Neural cell (in vitro differentiated cells): ENCODE results near the gene PFKP. TPM values are rescaled to one million over a fixed set of nuclear protein-coding genes. Genes with fewer than 3 reads are reported as not detected.

Experiments used
- H2AFZ ChIP-seq: fragments of 200-600, 300-800 bp; sonication (generic), shearing (Covaris generic); 2 replicates; pipeline ENCODE4 v1.6.0; 2014; ENCODE audit warnings: low read depth, mild to moderate bottlenecking, antibody characterized with exemption, low read length, moderate library complexity
- H3F3A ChIP-seq: fragments of 200-600 bp; shearing (Covaris generic); 2 replicates; pipeline ENCODE4 v1.6.1; 2016; ENCODE audit warnings: mild to moderate bottlenecking, moderate library complexity, mixed read lengths, antibody characterized with exemption, low read length; ENCODE audit not compliant: insufficient read depth, poor library complexity, severe bottlenecking
- H3K27ac ChIP-seq: fragments of 200-600, 300-800 bp; sonication (generic), shearing (Covaris generic); 2 replicates; pipeline ENCODE4 v1.5.1; 2014; ENCODE audit warnings: mild to moderate bottlenecking, low read length, moderate library complexity
- H3K27me3 ChIP-seq: fragments of 300-800, 200-600 bp; sonication (generic), shearing (Covaris generic); 2 replicates; pipeline ENCODE4 v1.6.0; 2014; ENCODE audit warnings: mild to moderate bottlenecking, low read depth, low read length, moderate library complexity; ENCODE audit not compliant: insufficient read depth
- H3K36me3 ChIP-seq: fragments of 300-800, 200-600 bp; sonication (generic), shearing (Covaris generic); 2 replicates; pipeline ENCODE4 v1.5.1; 2014; ENCODE audit warnings: mild to moderate bottlenecking, antibody characterized with exemption, low read length, moderate library complexity; ENCODE audit not compliant: insufficient read depth
- H3K4me2 ChIP-seq: fragments of 300-800, 200-600 bp; sonication (generic), shearing (Covaris generic); 2 replicates; pipeline ENCODE4 v1.6.0; 2014; ENCODE audit warnings: mild to moderate bottlenecking, low read length
- H3K4me3 ChIP-seq: fragments of 300-800, 200-600 bp; sonication (generic), shearing (Covaris generic); 2 replicates; pipeline ENCODE4 v1.5.1; 2014; ENCODE audit warnings: mild to moderate bottlenecking, low read length, moderate library complexity
- H3K79me2 ChIP-seq: fragments of 200-600 bp; shearing (Covaris generic); replicated peaks from 2 replicates; pipeline ENCODE4 v1.6.0; 2014; ENCODE audit warnings: mild to moderate bottlenecking, low read length, moderate library complexity; ENCODE audit not compliant: insufficient read depth
- H3K9ac ChIP-seq: fragments of 300-800, 200-600 bp; sonication (generic), shearing (Covaris generic); 2 replicates; pipeline ENCODE4 v1.6.1; 2016; ENCODE audit warnings: mild to moderate bottlenecking, low read length, mixed read lengths
- H3K9me2 ChIP-seq: fragments of 200-600 bp; shearing (Covaris generic); 2 replicates; pipeline ENCODE4 v1.6.1; 2016; ENCODE audit warnings: mild to moderate bottlenecking, low read length, mixed read lengths; ENCODE audit not compliant: insufficient read depth
- H3K9me3 ChIP-seq: fragments of 200-600, 300-800 bp; sonication (generic), shearing (Covaris generic); 2 replicates; pipeline ENCODE4 v1.6.1; 2016; ENCODE audit warnings: mild to moderate bottlenecking, mixed run types, low read length, moderate library complexity, mixed read lengths
- H4K20me1 ChIP-seq: fragments of 200-600 bp; shearing (Covaris generic); 2 replicates; pipeline ENCODE4 v1.6.1; 2016; ENCODE audit warnings: mild to moderate bottlenecking, mixed run types; ENCODE audit not compliant: insufficient read depth
- EP300 ChIP-seq: fragments of 450-650 bp; conservative IDR thresholded peaks from 2 replicates; pipeline ENCODE4 v1.6.1; 2014; ENCODE audit warnings: antibody characterized with exemption, mild to moderate bottlenecking, moderate library complexity; ENCODE audit not compliant: poor library complexity, severe bottlenecking
- EZH2 ChIP-seq: fragments of 200-600, 300-800 bp; shearing (Covaris generic), sonication (generic); IDR thresholded peaks from 2 replicates; pipeline ENCODE4 v1.6.1; 2014; ENCODE audit warnings: antibody characterized with exemption, low read length, borderline replicate concordance, mild to moderate bottlenecking; ENCODE audit not compliant: insufficient read depth, poor library complexity, severe bottlenecking
- MXI1 ChIP-seq: fragments of 450-650 bp; conservative IDR thresholded peaks from 2 replicates; pipeline ENCODE4 v1.6.1; 2014; ENCODE audit warnings: antibody characterized with exemption, mild to moderate bottlenecking; ENCODE audit not compliant: poor library complexity, severe bottlenecking
- POLR2AphosphoS5 ChIP-seq: IDR thresholded peaks from 2 replicates; pipeline ENCODE4 v1.6.1; 2012
- RAD21 ChIP-seq: fragments of 450-650 bp; conservative IDR thresholded peaks from 2 replicates; pipeline ENCODE4 v1.6.1; 2014; ENCODE audit warnings: antibody characterized with exemption, mild to moderate bottlenecking, moderate library complexity
- SMC3 ChIP-seq: fragments of 450-650 bp; conservative IDR thresholded peaks from 2 replicates; pipeline ENCODE4 v1.6.1; 2014; ENCODE audit warnings: antibody characterized with exemption, mild to moderate bottlenecking, moderate library complexity; ENCODE audit not compliant: poor library complexity
- TAF1 ChIP-seq: IDR thresholded peaks from 2 replicates; pipeline ENCODE4 v1.6.1; 2012; ENCODE audit warnings: low read depth
- polyA plus RNA-seq: library from polyadenylated mRNA; depleted of rRNA; stranded (reverse); fragments of >200 nt; gene quantifications from 2 replicates; pipeline ENCODE4 v1.2.3, GENCODE V29; 2014
- TF ChIP-seq, protein P1 (sequence below): IDR thresholded peaks from 2 replicates; pipeline ENCODE4 v1.6.1; 2012; ENCODE audit warnings: borderline replicate concordance
- TF ChIP-seq, protein P2 (sequence below): fragments of 450-650 bp; IDR thresholded peaks from 2 replicates; pipeline ENCODE4 v1.5.1; 2014; ENCODE audit warnings: antibody characterized with exemption, mild to moderate bottlenecking, moderate library complexity; ENCODE audit not compliant: poor library complexity, severe bottlenecking

PFKP gene
- polyA plus RNA-seq, 1 donor from 2014 or later: 27.9 TPM

DNA sequence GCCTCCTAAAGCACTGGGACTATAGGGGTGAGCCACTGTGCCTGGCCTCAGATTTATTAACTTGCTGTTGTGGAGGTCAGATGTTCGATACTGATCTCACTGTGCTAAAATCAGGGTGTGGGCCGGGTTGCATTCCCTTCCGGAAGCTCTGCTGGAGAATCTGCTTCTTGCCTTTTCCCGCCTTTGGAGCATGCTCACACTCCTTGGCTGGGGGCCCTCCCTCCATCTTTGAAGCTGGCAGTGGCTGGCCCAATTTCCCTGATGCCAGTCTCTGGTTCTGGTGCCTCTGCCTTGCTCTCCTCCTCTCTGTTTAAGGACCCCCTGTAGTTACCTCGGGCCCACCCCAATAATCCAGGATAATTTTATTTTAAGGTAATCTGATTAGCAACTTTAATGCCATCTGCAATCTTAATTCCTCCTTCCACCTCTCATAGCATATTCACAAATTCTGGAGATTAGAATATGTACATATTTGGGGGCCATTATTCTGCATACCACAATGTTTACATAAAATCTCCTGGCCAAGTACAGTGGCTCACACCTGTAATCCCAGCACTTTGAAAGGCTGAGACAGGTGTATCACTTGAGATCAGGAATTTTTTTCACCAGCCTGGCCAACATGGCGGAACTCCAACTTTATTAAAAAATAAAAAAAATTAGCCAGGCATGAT lies 113.1 kb downstream of the PFKP start:
- H4K20me1 ChIP-seq: no peaks in the 10 kb centered on the region
- H3K79me2 ChIP-seq: no peaks in the 10 kb centered on the region
- no peak overlapping the region for H2AFZ ChIP-seq
- no peaks in the 10 kb centered on the region for H3K9me2 ChIP-seq
- no peak for TF ChIP-seq RAD21
- no peak for TF ChIP-seq POLR2AphosphoS5
- TF ChIP-seq TAF1: no peak
- TF ChIP-seq, protein P1, sequence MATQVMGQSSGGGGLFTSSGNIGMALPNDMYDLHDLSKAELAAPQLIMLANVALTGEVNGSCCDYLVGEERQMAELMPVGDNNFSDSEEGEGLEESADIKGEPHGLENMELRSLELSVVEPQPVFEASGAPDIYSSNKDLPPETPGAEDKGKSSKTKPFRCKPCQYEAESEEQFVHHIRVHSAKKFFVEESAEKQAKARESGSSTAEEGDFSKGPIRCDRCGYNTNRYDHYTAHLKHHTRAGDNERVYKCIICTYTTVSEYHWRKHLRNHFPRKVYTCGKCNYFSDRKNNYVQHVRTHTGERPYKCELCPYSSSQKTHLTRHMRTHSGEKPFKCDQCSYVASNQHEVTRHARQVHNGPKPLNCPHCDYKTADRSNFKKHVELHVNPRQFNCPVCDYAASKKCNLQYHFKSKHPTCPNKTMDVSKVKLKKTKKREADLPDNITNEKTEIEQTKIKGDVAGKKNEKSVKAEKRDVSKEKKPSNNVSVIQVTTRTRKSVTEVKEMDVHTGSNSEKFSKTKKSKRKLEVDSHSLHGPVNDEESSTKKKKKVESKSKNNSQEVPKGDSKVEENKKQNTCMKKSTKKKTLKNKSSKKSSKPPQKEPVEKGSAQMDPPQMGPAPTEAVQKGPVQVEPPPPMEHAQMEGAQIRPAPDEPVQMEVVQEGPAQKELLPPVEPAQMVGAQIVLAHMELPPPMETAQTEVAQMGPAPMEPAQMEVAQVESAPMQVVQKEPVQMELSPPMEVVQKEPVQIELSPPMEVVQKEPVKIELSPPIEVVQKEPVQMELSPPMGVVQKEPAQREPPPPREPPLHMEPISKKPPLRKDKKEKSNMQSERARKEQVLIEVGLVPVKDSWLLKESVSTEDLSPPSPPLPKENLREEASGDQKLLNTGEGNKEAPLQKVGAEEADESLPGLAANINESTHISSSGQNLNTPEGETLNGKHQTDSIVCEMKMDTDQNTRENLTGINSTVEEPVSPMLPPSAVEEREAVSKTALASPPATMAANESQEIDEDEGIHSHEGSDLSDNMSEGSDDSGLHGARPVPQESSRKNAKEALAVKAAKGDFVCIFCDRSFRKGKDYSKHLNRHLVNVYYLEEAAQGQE: no peak
- no peak for TF ChIP-seq MXI1
- TF ChIP-seq EP300: no peak
- TF ChIP-seq, protein P2, sequence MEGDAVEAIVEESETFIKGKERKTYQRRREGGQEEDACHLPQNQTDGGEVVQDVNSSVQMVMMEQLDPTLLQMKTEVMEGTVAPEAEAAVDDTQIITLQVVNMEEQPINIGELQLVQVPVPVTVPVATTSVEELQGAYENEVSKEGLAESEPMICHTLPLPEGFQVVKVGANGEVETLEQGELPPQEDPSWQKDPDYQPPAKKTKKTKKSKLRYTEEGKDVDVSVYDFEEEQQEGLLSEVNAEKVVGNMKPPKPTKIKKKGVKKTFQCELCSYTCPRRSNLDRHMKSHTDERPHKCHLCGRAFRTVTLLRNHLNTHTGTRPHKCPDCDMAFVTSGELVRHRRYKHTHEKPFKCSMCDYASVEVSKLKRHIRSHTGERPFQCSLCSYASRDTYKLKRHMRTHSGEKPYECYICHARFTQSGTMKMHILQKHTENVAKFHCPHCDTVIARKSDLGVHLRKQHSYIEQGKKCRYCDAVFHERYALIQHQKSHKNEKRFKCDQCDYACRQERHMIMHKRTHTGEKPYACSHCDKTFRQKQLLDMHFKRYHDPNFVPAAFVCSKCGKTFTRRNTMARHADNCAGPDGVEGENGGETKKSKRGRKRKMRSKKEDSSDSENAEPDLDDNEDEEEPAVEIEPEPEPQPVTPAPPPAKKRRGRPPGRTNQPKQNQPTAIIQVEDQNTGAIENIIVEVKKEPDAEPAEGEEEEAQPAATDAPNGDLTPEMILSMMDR: no peak
- H3K4me2 ChIP-seq: no peak overlapping the region
- no peaks in the 10 kb centered on the region for H3K27me3 ChIP-seq
- no peak overlapping the region for H3K9ac ChIP-seq
- H3K36me3 ChIP-seq: no peaks in the 10 kb centered on the region
- H3K27ac ChIP-seq: no peak overlapping the region
- no peaks in the 10 kb centered on the region for H3F3A ChIP-seq
- no peak overlapping the region for H3K4me3 ChIP-seq
- no peaks in the 10 kb centered on the region for H3K9me3 ChIP-seq

DNA sequence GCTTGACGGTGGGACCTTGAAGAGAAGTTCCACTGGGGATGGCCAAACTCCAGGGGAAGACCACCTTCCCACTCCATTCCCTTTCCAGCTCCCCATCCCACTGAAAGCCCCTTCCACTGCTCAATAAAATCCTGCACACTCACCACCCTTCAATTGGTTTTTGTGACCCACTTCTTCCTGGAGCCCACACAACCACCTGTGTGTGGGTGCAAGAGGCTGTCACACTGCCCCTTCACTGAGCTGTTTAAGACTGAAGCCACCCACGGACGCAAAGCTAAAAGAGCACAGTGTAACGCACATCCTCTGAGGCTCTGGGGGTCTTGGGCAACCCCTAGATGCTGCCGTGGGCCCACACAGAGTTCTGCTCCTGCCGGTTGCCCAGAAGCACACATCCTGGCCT lies 118.0 kb downstream of the PFKP start:
- no peaks in the 10 kb centered on the region for H3K9me2 ChIP-seq
- TF ChIP-seq, protein P1: no peak
- TF ChIP-seq RAD21 (no peak), TAF1 (no peak), EZH2 (no peak), MXI1 (no peak), SMC3 (no peak), POLR2AphosphoS5 (no peak), EP300 (no peak)
- TF ChIP-seq, protein P2: no peak
- no peaks in the 10 kb centered on the region for H3K9me3 ChIP-seq
- no peak overlapping the region for H3K4me2 ChIP-seq
- no peak overlapping the region for H3K4me3 ChIP-seq
- no peaks in the 10 kb centered on the region for H3K36me3 ChIP-seq
- no peaks in the 10 kb centered on the region for H4K20me1 ChIP-seq
- H3K27me3 ChIP-seq: no peaks in the 10 kb centered on the region
- H3K79me2 ChIP-seq: no peaks in the 10 kb centered on the region
- H2AFZ ChIP-seq: no peak overlapping the region
- no peak overlapping the region for H3K9ac ChIP-seq
- no peaks in the 10 kb centered on the region for H3F3A ChIP-seq
- no peak overlapping the region for H3K27ac ChIP-seq
